Upper lobe of left lung (tissue), 6 donors: ENCODE measurements around the gene PDE1A. TPM values are rescaled to one million over a fixed set of nuclear protein-coding genes. Genes with fewer than 3 reads are reported as not detected.

ENCODE experiments used
- ATAC-seq, 2 donors: fragments of 200-7000 bp; cut with Tn5 transposase; one replicate each; pipeline ENCODE4 v1.9.1; 2022; ENCODE audit warnings: mild to moderate bottlenecking in 2 of 2, moderate library complexity in 2 of 2; ENCODE audit not compliant: low FRiP score in 2 of 2
- DNase-seq, 2 donors: peaks; one replicate each; pipeline ENCODE4 v3.0.0-alpha.2; 2019 to 2020
- H3K27ac ChIP-seq, 4 donors: fragments of 200-600 bp; sonication (generic); one replicate each; pipeline ENCODE4 v1.5.1; 2016 to 2019
- H3K27me3 ChIP-seq, 4 donors: fragments of 200-600 bp; sonication (generic); one replicate each; pipeline ENCODE4 v1.5.1; 2017 to 2019
- H3K36me3 ChIP-seq, 4 donors: fragments of 200-600 bp; sonication (generic); one replicate each; pipeline ENCODE4 v1.5.1; 2016 to 2019
- H3K4me1 ChIP-seq, 4 donors: fragments of 200-600 bp; sonication (generic); one replicate each; pipeline ENCODE4 v1.5.1; 2018 to 2019
- H3K4me3 ChIP-seq, 4 donors: fragments of 200-600 bp; sonication (generic); one replicate each; pipeline ENCODE4 v1.5.1; 2017 to 2019; ENCODE audit warnings: mild to moderate bottlenecking in 2 of 4, moderate library complexity in 1 of 4
- H3K9me3 ChIP-seq, 4 donors: fragments of 200-600 bp; sonication (generic); one replicate each; pipeline ENCODE4 v1.5.1; 2018 to 2019
- EP300 ChIP-seq, 4 donors: sonication (generic); formaldehyde crosslinking; IDR thresholded peaks; one replicate each; pipeline ENCODE4 v1.5.1; 2017; ENCODE audit warnings: antibody characterized with exemption in 4 of 4, control low read depth in 2 of 4
- POLR2A ChIP-seq, 4 donors: fragments of 450-650 bp; IDR thresholded peaks; one replicate each; pipeline ENCODE4 v1.5.1; 2016 to 2017; ENCODE audit warnings: antibody characterized with exemption in 4 of 4, mild to moderate bottlenecking in 2 of 4
- POLR2AphosphoS5 ChIP-seq, 2 donors: sonication (generic); formaldehyde crosslinking; IDR thresholded peaks; one replicate each; pipeline ENCODE4 v1.5.1; 2017; ENCODE audit warnings: antibody characterized with exemption in 2 of 2
- WGBS, 2 donors: methylation state at CpG; one replicate each; pipeline ENCODE4 v1.1.5; 2017 to 2018; 5-methylcytosine and 5-hydroxymethylcytosine counted together
- small RNA-seq, 4 donors: library from RNA; depleted of rRNA; stranded (forward); fragments of <200 nt; gene quantifications; one replicate each; pipeline ENCODE3, GENCODE V24; 2016
- total RNA-seq, 6 donors: library from RNA; depleted of rRNA in 4 of 6; stranded (reverse); fragments of >200 nt in 4 of 6; gene quantifications; one replicate each; pipeline versions ENCODE4 v1.1.0 to v1.2.1, GENCODE V29; 2016 to 2021
- TF ChIP-seq, protein P1 (sequence below), 6 experiments: fragments of 450-650 bp in 4 of 6; fragments of 200-600 bp in 2 of 6; sonication (generic) in 2 of 6; IDR thresholded peaks; one replicate each; pipeline ENCODE4 v1.5.1; 2016 to 2019; ENCODE audit warnings: antibody characterized with exemption in 6 of 6
- donor health status: DM: no; HTN: no; CAD: no; lungs with moderate emphysema.
- donor health status: DM: no; HTN: yes; CAD: no; lungs with severe emphysema.

Gene PDE1A
- total RNA-seq, 6 donors from 2014 or later = 0.67 to 4.3 (median 2.5) TPM

GRCh38 chr2:182101263-182101662 is 325.6 kb downstream of the PDE1A start:
- TF ChIP-seq, protein P1, sequence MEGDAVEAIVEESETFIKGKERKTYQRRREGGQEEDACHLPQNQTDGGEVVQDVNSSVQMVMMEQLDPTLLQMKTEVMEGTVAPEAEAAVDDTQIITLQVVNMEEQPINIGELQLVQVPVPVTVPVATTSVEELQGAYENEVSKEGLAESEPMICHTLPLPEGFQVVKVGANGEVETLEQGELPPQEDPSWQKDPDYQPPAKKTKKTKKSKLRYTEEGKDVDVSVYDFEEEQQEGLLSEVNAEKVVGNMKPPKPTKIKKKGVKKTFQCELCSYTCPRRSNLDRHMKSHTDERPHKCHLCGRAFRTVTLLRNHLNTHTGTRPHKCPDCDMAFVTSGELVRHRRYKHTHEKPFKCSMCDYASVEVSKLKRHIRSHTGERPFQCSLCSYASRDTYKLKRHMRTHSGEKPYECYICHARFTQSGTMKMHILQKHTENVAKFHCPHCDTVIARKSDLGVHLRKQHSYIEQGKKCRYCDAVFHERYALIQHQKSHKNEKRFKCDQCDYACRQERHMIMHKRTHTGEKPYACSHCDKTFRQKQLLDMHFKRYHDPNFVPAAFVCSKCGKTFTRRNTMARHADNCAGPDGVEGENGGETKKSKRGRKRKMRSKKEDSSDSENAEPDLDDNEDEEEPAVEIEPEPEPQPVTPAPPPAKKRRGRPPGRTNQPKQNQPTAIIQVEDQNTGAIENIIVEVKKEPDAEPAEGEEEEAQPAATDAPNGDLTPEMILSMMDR (IDR thresholded peaks at IDR 0.05) = no peak
- TF ChIP-seq POLR2AphosphoS5 (IDR thresholded peaks at IDR 0.05) (no peak), EP300 (IDR thresholded peaks at IDR 0.05) (no peak), POLR2A (IDR thresholded peaks at IDR 0.05) (no peak)
- Histone ChIP-seq H3K27ac (no peak overlapping the region), H3K4me1 (no peaks in the 10 kb centered on the region), H3K4me3 (no peak overlapping the region), H3K27me3 (no peaks in the 10 kb centered on the region), H3K9me3 (no peaks in the 10 kb centered on the region), H3K36me3 (no peaks in the 10 kb centered on the region)
- ATAC-seq (no peak), DNase-seq (no peak)

DNA sequence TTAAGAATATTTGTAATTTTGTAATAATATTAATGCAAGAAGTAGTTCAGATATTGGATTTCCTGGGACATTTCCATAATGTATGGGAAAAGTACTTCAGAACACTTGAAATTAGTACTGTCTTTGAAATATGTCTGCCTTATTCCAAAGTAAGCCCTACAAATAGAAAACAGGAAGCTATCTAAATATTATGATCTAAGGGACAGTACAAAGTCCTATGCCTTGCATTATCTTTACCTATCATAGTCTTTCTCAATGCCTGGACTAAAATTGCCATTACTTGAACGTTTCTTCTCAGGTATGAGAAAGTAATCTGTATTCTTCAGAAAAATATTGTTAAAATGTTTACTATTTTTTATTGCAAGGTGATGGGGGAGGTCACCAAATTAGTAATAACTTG is 328.2 kb downstream of the PDE1A start:
- 68 to 81% methylated on average over 1 of the region's 1 CpG for WGBS, 2 donors
- Histone ChIP-seq H3K9me3 (no peaks in the 10 kb centered on the region), H3K4me3 (no peak overlapping the region), H3K4me1 (no peaks in the 10 kb centered on the region), H3K27ac (no peak overlapping the region), H3K36me3 (no peaks in the 10 kb centered on the region), H3K27me3 (no peaks in the 10 kb centered on the region)
- no peak for ATAC-seq
- TF ChIP-seq EP300 (IDR thresholded peaks at IDR 0.05) = no peak
- TF ChIP-seq POLR2A (IDR thresholded peaks at IDR 0.05) = no peak
- TF ChIP-seq, protein P1 (IDR thresholded peaks at IDR 0.05) = no peak
- no peak for TF ChIP-seq POLR2AphosphoS5 (IDR thresholded peaks at IDR 0.05)
- DNase-seq = no peak

GRCh38 chr2:182097571-182098164 is 329.2 kb downstream of the PDE1A start:
- 38 to 44% methylated on average over 2 of the region's 2 CpGs for WGBS, 2 donors
- no peaks in the 10 kb centered on the region for H3K4me1 ChIP-seq

DNA sequence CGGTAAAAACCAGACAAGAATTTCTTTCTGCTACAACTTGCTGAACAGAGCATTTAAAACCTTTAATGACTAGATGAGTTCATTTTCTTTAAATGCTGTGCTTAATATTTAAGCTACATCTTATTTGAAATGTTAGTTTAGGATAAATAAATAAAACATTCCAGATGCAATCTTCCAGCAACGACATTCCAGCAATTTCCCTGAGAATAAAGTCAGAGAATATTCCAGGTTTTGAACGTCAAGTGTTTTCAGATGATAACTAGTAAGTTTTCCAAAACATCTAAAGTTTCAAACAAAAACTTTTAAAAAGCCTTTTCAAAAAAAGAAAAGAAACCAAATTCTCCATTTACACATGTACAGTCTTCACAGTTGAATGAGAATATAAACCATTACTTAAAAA is 336.4 kb downstream of the PDE1A start:
- WGBS, 2 donors = 59 to 67% methylated on average over 3 of the region's 3 CpGs
- Histone ChIP-seq H3K4me3 (no peak overlapping the region), H3K9me3 (no peaks in the 10 kb centered on the region), H3K4me1 (no peaks in the 10 kb centered on the region), H3K27ac (no peak overlapping the region), H3K27me3 (no peaks in the 10 kb centered on the region), H3K36me3 (no peaks in the 10 kb centered on the region)
- TF ChIP-seq, protein P1 (IDR thresholded peaks at IDR 0.05) = no peak
- no peak for TF ChIP-seq POLR2A (IDR thresholded peaks at IDR 0.05)
- no peak for TF ChIP-seq POLR2AphosphoS5 (IDR thresholded peaks at IDR 0.05)
- no peak for TF ChIP-seq EP300 (IDR thresholded peaks at IDR 0.05)
- ATAC-seq (no peak), DNase-seq (no peak)

More at GRCh38 chr2:182097571-182098164, 329.2 kb downstream of the PDE1A start:
- no peak overlapping the region for H3K27ac ChIP-seq
- DNase-seq (no peak), ATAC-seq (no peak)
- H3K9me3 ChIP-seq = no peaks in the 10 kb centered on the region
- H3K4me3 ChIP-seq = no peak overlapping the region
- H3K27me3 ChIP-seq = no peaks in the 10 kb centered on the region
- H3K36me3 ChIP-seq = no peaks in the 10 kb centered on the region
- TF ChIP-seq POLR2AphosphoS5 (IDR thresholded peaks at IDR 0.05) = no peak
- TF ChIP-seq EP300 (IDR thresholded peaks at IDR 0.05) = no peak
- TF ChIP-seq, protein P1 (IDR thresholded peaks at IDR 0.05) = no peak
- no peak for TF ChIP-seq POLR2A (IDR thresholded peaks at IDR 0.05)

Small RNAs within 50 kb of the gene (small RNA-seq; reads per million reads assigned to genes)
- gene RN7SL267P = 0 reads per million in 4 donors
